GM04504 (cell line): ENCODE results near the gene RIMBP3B.
"Not testable (repeated sequence)": the region's sequence is repeated elsewhere in the genome, so short reads cannot be mapped to it uniquely, and the experiment has no call there.

ENCODE experiments used
- DNase-seq: peaks from one replicate; pipeline ENCODE4 v3.0.0-alpha.2; 2012; ENCODE audit warnings: low read depth

The RIMBP3B gene, protein sequence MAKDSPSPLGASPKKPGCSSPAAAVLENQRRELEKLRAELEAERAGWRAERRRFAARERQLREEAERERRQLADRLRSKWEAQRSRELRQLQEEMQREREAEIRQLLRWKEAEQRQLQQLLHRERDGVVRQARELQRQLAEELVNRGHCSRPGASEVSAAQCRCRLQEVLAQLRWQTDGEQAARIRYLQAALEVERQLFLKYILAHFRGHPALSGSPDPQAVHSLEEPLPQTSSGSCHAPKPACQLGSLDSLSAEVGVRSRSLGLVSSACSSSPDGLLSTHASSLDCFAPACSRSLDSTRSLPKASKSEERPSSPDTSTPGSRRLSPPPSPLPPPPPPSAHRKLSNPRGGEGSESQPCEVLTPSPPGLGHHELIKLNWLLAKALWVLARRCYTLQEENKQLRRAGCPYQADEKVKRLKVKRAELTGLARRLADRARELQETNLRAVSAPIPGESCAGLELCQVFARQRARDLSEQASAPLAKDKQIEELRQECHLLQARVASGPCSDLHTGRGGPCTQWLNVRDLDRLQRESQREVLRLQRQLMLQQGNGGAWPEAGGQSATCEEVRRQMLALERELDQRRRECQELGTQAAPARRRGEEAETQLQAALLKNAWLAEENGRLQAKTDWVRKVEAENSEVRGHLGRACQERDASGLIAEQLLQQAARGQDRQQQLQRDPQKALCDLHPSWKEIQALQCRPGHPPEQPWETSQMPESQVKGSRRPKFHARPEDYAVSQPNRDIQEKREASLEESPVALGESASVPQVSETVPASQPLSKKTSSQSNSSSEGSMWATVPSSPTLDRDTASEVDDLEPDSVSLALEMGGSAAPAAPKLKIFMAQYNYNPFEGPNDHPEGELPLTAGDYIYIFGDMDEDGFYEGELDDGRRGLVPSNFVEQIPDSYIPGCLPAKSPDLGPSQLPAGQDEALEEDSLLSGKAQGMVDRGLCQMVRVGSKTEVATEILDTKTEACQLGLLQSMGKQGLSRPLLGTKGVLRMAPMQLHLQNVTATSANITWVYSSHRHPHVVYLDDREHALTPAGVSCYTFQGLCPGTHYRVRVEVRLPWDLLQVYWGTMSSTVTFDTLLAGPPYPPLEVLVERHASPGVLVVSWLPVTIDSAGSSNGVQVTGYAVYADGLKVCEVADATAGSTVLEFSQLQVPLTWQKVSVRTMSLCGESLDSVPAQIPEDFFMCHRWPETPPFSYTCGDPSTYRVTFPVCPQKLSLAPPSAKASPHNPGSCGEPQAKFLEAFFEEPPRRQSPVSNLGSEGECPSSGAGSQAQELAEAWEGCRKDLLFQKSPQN (N-terminal part only)

DNA sequence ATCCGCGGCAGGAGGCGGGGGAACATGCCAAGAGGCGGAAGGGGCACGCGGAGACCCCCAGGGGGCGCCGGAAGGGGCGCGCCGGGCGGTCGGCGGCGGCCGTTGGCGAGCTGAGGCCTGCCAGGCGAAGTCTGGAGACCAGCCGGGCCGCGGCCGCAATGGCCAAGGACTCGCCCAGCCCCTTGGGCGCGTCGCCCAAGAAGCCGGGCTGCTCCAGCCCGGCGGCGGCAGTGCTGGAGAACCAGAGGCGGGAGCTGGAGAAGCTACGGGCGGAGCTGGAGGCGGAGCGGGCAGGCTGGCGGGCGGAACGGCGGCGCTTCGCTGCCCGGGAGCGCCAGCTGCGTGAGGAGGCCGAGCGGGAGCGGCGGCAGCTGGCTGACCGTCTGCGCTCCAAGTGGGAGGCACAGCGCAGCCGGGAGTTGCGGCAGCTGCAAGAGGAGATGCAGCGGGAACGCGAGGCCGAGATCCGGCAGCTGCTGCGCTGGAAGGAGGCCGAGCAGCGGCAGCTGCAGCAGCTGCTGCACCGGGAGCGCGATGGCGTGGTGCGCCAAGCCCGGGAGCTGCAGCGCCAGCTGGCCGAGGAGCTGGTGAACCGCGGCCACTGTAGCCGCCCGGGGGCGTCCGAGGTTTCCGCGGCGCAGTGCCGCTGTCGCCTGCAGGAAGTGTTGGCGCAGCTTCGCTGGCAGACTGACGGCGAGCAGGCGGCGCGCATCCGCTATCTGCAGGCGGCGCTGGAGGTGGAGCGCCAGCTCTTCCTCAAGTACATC, at the start of gene RIMBP3B:
Gene RIMBP3B (plus strand): TSS at position 51 of the 767 bp plus-strand sequence. CDS start 108 bp downstream, at position 159.
- DNase-seq: not testable (repeated sequence)

DNA sequence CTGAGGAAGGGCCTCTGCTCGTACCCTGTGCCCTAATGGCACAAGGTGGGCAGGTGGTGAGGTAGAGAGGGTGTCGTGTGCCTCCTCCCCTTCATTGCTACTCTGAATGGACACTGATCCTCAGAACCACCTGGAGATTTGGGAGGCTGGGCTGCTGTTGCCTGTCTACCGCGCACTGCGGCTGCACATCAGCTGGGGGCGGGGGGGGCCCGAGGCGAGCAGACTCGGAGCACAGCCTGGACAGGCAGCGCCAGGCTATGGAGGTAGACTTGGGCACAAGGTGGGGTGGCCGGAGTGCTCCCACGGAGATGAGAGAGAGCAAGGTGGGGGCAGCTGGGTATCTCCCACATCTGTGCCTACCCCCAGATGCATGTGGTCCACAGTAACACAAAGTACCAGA, 26.0 kb upstream of the RIMBP3B start:
- not testable (repeated sequence) for DNase-seq

DNA sequence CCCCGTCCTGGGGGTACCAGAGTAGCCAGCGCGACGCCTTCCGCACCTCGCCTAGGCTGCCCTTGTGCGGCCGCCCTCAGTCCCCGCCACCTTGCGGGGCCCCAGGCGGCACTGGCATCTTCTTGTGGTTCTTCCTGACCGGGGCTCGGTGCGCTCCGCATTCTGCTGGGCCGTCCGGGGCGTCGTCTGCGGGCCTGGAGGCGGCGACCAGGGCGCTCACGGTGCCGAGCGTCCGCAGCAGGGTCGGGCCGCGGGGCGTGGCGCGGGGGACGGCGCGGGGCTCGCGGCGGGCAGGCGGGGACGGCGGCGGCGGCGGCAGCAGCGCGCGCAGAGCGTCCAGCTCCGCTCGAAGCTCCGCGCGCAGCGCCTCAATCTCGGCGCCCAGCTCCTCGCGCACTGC, 23.0 kb upstream of the RIMBP3B start:
- DNase-seq: not testable (repeated sequence)

DNA sequence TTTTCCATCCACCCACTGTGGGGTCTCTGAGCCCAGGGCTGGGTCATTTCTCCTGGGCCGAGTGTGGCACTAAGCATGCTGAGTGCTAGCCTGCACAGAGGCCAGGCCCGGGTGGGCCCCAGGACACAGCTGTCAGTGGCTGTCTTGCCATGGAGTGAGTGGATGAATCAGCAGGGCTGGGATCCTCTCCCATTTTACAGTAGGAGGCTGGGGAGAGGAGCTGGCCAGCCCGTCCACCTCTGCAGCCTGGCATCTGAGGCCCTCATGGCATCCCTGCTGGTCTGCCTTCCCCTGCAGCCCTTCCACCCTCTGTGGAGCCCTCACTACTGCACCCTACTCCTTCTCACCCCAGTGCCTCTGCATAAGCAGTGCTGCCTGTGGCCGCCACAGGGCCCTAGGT, 21.1 kb upstream of the RIMBP3B start:
- not testable (repeated sequence) for DNase-seq

DNA sequence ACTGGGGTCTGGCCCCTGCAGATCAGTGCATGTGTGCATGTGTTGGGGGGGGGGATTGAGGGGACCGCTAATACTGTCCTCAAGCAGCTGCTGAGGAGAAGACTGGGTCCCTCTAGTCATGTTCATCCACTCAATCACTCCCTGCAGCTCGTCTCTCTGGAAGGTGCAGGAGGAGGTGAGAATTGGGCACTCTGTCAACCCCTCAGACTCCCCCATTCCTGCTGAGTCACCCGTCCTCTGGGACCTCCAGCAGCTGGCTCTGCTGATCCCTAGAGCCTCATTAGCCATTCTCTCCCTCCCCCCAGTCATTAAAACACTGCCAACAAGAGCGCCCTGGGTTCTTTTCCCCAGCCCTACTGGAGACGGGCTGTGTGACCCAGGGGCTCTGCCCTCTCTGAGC, 20.5 kb upstream of the RIMBP3B start:
- not testable (repeated sequence) for DNase-seq

DNA sequence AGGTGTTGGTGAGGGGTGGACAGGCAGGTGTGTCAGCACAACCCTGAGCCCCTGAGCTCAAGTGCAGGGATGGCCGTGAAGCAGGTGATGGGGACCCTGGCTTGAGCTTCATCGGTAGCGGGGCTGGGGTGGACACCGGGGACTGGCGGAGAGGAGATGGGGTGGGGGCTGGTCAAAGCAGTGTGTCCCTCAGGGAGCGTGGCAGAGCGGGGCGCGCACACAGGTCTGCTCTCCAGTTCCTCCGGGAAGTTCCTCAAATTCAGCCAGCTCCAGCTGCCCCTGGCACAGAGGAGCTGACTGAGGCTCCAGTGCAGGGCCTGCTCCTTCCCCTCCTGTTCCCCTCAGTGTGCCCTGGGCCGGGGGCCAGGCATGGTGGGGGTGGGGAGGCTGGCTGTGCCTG, 19.7 kb upstream of the RIMBP3B start:
- DNase-seq: not testable (repeated sequence)

DNA sequence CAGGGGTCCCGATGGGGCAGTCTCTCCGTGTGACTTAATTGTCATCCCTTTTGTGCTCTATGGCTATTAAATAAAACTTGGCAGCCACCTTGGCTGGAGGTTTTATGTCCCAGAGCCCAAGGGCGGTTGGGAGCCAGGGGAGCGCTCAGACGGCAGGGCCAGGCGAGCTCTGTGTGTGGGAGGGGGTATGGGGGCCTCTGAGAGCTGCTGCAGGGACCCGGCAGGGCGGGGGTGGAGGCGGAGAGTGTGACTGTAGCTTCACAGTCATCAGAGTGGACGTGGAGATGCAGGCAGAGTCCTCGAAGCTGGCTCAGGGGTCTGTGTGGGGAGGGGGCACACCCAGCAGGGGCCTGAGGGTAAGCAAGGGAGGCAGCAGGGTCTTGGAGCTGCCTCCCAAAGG, 19.2 kb upstream of the RIMBP3B start:
- DNase-seq: not testable (repeated sequence)

DNA sequence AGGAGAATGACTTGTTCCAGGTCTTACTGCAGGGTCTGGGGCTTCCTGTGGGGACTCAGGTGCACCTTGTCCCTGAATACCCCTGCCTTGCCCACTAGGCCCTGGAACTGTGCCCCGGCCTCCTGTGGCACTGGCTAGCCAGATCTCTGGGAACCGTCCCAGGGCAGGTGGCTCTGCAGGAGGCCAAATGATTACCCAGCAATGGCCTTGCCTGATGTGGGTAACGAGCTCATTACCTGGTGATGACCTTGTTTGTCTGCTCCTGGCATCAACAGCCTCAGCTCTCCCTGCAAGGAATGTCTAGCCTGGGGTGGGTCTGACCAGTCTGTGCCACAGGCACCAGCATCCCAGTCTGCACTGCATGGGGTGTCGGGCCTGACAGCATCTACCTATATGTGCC, 18.2 kb upstream of the RIMBP3B start:
- DNase-seq: not testable (repeated sequence)

DNA sequence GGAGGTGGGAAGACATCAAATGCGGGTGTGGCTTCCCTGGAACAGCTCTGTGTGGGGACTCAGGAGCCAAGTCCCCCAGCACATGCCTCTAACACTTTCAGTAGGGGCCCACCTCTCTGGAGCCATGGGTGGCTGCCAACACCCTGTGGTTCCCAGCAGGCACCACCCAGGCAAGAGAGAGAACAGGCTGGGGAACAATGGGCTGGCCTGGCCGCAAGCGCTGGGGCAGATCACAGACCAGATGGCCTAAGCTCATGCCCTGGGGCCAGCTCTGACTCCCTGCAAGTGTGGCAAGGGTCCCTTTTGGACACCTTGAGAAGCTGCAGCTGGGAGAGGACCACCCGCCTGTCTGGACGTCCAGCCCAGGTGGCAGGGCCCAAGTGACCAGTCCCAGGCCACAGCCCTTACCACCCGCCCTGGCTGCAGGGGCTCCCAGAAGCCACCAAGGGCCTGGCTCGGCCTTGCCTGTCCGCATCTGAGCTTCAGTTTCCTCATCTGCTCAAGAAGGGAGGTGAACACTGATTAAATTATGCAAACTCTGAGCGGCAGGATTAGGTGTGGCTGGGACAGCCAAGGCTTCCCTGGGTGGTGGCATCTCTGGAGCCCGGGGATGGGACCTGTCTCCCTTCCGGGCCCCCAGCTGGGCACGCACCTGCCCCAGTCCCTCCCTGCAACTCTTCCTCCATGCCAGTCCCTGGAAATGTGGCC, 14.8 kb upstream of the RIMBP3B start:
- not testable (repeated sequence) for DNase-seq

DNA sequence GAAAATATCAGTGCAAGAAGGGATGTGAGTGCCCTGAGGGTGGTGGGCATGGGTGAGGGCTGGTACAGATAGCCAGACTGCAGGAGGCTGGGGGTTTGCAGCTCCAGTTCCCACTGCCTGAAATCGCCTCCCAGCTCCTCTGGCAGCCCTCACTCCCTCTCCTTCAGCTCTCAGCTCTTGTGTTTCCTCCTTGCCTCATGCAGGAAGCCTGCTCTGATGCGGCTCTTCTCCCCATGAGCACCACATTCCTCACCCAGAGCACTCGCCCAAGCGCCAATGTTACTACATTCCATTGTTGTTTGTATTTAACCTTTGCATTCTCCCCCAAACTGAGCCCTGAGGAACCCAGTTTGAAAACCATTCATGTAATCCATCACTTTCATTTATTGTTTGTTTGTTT, 7.7 kb upstream of the RIMBP3B start:
- DNase-seq: not testable (repeated sequence)

DNA sequence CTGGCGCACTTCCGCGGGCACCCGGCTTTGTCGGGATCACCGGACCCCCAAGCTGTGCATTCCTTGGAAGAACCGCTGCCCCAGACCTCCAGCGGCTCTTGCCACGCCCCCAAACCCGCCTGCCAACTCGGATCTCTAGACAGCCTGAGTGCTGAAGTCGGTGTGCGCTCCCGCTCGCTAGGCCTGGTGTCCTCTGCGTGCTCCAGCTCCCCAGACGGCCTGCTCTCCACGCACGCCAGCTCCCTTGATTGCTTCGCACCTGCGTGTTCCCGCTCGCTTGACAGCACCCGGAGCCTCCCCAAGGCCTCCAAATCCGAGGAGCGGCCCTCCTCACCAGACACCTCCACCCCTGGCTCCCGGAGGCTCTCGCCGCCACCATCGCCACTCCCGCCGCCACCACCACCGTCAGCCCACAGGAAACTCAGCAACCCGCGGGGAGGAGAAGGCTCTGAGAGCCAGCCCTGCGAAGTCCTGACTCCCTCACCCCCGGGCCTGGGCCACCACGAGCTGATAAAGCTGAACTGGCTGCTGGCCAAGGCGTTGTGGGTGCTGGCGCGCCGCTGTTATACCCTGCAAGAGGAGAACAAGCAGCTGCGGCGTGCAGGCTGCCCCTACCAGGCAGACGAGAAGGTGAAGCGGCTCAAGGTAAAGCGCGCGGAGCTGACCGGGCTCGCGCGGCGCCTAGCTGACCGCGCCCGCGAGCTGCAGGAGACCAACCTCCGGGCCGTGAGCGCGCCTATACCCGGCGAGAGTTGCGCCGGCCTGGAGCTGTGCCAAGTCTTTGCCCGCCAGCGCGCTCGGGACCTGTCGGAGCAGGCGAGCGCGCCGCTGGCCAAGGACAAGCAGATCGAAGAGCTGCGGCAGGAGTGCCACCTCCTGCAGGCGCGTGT, 1.2 kb downstream of the RIMBP3B start:
- DNase-seq: not testable (repeated sequence)

DNA sequence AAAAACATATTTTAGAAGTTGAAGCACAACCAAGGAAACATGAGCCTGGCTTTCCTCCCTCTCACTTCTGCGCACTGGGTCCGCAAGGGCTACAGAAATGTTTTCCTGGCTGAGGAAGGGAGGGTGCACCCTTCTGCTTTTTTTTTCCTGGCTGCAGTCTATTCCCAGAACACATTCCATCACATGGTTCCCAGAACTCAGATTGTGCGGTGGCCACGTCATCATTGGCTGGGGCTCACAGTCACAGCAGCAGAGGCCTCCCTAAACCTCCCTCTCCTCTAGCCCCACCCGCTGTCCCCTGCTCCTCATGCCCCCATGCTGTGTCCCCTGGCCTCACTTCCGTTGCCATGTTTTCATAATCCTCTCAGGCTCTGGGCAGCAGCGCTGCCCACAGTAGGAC, 5.9 kb downstream of the RIMBP3B start:
- not testable (repeated sequence) for DNase-seq

DNA sequence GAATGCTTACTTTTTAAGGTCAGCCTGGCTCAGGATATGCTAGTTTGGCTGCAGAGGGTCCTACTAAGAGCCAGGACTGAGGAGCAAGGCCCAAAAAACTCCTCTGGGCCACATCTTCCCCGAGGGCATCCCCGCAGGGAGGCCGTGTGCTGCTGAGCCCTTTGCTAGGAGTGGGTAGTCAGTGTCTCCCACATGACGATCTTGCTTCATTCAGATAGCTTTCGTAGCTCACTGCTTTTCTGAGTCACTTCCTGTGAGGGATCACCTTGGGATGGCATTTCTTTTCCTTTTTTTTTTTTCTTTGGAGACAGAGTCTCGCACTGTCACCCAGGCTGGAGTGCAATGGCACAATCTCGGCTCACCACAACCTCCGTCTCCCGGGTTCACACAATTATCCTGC, 6.5 kb downstream of the RIMBP3B start:
- not testable (repeated sequence) for DNase-seq

DNA sequence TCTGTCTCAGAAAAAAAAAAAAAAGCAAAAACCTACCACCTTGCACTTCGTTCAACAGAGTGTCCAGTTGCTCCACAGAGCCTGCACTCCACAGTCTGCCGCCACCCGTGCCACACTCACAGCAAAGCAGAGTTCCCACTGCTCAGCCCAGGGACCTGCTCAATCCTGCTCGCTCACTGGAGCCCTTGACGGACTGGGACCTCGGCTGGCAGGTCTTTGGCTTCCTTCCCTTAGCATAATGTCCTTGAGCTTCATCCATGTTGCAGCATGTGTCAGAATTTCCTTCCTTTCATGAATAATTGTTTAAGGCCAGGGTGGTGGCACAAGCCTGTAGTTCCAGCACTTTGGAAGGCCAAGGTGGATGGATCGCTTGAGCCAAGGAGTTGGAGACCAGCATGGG, 11.1 kb downstream of the RIMBP3B start:
- DNase-seq: not testable (repeated sequence)

DNA sequence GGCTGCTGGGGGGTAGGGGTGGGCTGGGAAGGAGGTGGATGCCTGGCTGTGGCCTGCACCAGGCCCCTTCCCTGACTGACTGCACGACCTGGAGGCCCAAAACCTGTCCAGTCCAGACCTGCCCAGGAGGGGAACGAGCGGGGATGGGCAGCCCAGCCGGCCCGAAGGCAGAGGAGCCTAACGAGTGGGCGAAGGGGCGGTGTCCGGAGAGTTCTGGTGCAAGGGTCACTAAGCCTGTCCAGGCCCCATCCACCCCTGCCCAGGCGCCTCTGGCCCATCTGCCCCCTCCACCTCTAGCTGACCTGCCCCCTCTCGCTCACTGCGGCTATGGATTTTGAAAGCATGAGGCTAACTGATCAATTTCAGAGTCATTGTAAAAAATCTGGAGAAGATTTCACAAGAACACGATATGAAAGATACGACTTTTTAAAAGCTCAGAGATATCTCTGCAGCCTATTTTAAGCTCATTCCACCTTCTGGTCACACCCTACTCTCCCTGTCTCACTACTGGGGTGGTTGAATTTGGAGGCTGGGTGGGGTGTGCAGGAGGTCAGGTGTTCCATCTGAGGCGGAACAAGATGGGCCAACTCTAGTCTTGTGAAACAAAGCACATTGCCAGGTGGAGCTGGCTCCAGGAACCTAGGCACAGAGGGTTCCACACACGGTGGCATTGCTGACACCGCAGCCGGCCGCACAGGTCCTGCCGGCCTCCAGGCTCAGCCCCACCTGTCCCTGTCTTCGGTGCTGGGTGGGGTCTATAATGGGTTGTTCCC, 17.8 kb downstream of the RIMBP3B start:
- not testable (repeated sequence) for DNase-seq

DNA sequence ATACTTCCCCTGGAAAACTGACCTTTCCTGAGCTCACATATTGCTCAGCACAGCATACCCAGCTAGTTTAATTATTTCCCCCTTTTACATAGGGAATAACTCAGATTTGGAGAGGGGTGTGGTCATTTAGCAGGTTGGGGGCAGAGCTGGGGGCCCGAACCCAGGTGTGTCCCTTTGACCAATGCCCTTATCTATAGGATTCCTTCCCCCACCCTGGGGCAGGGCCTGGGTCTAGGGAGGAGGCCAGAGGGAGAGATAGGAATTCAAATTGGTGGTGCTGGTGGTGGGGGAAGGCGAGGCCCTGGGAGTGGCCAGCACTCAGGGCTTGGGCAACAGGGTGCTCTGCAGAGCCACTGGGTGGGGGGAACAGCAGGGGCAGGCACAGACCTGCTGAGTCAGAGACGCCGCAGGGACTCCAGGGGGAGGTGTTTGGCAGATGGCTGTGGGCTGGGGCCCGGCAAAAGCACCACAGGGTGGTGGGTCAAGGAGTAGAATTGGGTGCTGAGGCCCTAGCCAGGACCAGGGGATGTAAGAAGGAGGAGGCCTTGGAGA, 19.3 kb downstream of the RIMBP3B start:
- DNase-seq: not testable (repeated sequence)

DNA sequence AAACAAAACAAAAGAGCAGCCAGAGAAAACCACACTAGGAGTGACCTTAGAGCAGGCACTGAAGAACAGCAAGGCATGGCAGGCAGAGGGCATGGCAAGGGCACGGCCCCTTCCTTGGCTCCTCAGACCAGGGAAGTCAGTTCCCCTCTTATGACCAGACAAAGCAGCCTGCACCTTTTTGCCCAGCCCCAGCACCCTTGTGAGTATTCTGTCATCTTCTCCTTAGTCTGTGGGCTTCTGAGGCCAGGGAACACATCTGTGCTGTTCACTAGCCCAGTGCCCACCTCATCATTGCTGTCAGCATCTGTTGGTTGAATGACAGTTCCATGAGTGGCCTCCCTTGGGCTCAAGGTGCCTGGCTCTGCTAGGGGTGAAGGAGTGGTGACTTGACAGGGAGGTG, 23.6 kb downstream of the RIMBP3B start:
- not testable (repeated sequence) for DNase-seq

DNA sequence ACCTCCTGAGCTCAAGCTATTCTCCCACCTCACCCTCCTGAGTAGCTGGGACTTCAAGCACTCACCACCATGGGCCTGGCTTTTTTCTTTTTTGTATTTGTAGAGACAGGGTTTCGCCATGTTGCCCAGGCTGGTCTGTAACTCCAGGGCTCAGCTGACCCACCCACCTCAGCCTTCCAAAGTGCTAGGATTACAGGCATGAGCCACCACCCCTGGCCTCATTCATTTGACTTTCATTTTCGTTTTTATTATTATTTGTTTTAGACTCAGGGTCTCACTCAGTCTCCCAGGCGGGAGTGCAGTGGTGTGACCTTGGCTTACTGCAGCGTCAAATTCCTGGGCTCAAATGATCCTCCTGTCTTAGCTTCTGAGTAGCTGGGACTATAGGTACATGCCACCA, 24.2 kb downstream of the RIMBP3B start:
- DNase-seq: not testable (repeated sequence)
